Heart left ventricle (tissue), 13 donors: ENCODE data around the gene PRKCH.

Source experiments
- POLR2A ChIP-seq, 2 donors: fragments of 450-650 bp; IDR thresholded peaks; one replicate each; pipeline ENCODE4 v1.6.1; 2017; ENCODE audit warnings: antibody characterized with exemption in 2 of 2, mild to moderate bottlenecking in 2 of 2, moderate library complexity in 2 of 2
- TF ChIP-seq, protein P1 (sequence below), 12 donors: fragments of 200-600 bp; sonication (generic) in 4 of 12; IDR thresholded peaks; one replicate each; pipeline versions ENCODE4 v1.5.0 to v1.8.0; 2018 to 2022; ENCODE audit warnings: antibody characterized with exemption in 12 of 12, mild to moderate bottlenecking in 5 of 12
- donor health status: ischemic (EF 13 %, LVEDD 7.1; RV severe dilation, severe dysfunction).
- donor health status: DM: no; HTN: yes; CAD: no.
- donor health status: DM: no; HTN: no; CAD: no.
- donor health status: ischemic (EF 25% LVEDD 6.9; RV normal size, moderate dysfunction).
- donor health status: ischemic (EF 25% LVEDD 5.7; RV mildly dilated, moderate dysfunction).
- donor health status: ischemic (EF 35%, LVEDD 5.7; RV mildly dilated, moderate dysfunction).
- donor health status: nonischemic (EF 11% LVEDD 7.7; RV severe dilation, severe dysfunction).
- donor health status: DM: yes; HTN: yes; CAD: no.
- donor health status: PGD.
- donor health status: ischemic (EF 29% LVEDD 5.4; RV normal size, mild dysfunction).
- donor health status: nonischemic (EF 23%, LVEDD 6.1; RV moderate dilation, normal function).

DNA sequence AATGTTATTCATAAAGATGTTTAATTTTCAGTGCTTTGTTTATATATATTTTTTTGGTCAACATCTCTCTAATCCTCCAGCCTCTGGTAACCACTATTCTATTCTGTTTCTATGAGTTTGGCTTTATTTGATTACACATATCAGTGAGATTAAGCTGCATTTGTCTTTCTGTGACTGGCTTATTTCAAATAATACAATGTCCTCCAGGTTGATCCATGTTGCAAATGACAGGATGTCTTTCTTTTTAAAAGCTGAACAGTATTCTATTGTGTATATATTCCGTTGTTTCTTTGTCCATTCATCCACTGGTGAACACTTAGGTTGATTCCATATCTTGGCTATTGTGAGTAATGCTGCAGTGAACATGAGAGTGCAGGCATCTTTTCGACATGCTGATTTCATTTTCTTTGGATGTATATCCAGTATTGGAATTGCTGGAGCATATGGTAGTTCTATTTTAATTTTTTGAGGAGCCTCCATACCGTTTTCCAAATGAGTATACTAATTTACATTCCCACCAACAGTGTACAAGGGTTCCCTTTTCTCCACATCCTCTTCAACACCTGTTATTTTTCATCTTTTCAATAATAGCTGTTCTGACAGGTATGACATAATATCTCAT, 142.4 kb downstream of the PRKCH start:
- TF ChIP-seq, protein P1, sequence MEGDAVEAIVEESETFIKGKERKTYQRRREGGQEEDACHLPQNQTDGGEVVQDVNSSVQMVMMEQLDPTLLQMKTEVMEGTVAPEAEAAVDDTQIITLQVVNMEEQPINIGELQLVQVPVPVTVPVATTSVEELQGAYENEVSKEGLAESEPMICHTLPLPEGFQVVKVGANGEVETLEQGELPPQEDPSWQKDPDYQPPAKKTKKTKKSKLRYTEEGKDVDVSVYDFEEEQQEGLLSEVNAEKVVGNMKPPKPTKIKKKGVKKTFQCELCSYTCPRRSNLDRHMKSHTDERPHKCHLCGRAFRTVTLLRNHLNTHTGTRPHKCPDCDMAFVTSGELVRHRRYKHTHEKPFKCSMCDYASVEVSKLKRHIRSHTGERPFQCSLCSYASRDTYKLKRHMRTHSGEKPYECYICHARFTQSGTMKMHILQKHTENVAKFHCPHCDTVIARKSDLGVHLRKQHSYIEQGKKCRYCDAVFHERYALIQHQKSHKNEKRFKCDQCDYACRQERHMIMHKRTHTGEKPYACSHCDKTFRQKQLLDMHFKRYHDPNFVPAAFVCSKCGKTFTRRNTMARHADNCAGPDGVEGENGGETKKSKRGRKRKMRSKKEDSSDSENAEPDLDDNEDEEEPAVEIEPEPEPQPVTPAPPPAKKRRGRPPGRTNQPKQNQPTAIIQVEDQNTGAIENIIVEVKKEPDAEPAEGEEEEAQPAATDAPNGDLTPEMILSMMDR (IDR thresholded peaks at IDR 0.05), result no peak
- no peak for TF ChIP-seq POLR2A (IDR thresholded peaks at IDR 0.05)
